K562 (cell line): ENCODE measurements around the gene HBB. TPM values are rescaled to one million over a fixed set of nuclear protein-coding genes. Genes with fewer than 3 reads are reported as not detected.

Experiments used
- ARNT ChIP-seq, 2 experiments: fragments of 450-650 bp; IDR thresholded peaks; 2 replicates each; pipeline ENCODE4 v1.6.1; 2016; ENCODE audit warnings: mild to moderate bottlenecking in 1 of 2
- PBX2 ChIP-seq, 2 experiments: IDR thresholded peaks in 1 of 2; conservative IDR thresholded peaks in 1 of 2; 2 replicates each; pipeline ENCODE4 v1.6.1; 2016; ENCODE audit warnings: low read depth in 2 of 2, mild to moderate bottlenecking in 1 of 2, missing compliant biosample characterization in 1 of 2, missing genetic modification characterization in 1 of 2, moderate library complexity in 1 of 2
- RBM17 ChIP-seq: fragments of 200-400 bp; formaldehyde crosslinking; IDR thresholded peaks from 2 replicates; pipeline ENCODE4 v1.6.1; 2017; ENCODE audit warnings: low read depth, mild to moderate bottlenecking, low read length, borderline replicate concordance
- ZBTB11 ChIP-seq, 3 experiments: fragments of 200-800 bp in 1 of 3; fragments of 250-450 bp in 1 of 3; fragments of 450-650 bp in 1 of 3; sonication (Bioruptor Pico) in 1 of 3; sonication (Bioruptor generic) in 1 of 3; formaldehyde crosslinking in 1 of 3; IDR thresholded peaks; 2 replicates each; pipeline versions ENCODE4 v1.6.1 to v1.8.0; 2016 to 2022; ENCODE audit warnings: mild to moderate bottlenecking in 2 of 3, missing genetic modification characterization in 2 of 3, missing compliant biosample characterization in 1 of 3, moderate library complexity in 1 of 3
- ZC3H4 ChIP-seq: sonication (generic); formaldehyde crosslinking; IDR thresholded peaks from 2 replicates; pipeline ENCODE4 v1.9.0; 2021; ENCODE audit warnings: missing genetic modification reagents, borderline replicate concordance
- ZFP36 ChIP-seq: fragments of 150-350 bp; IDR thresholded peaks from 2 replicates; pipeline ENCODE4 v1.6.1; 2018; ENCODE audit warnings: low read length, low read depth; ENCODE audit not compliant: partially characterized antibody
- ZNF324 ChIP-seq: fragments of 250-450 bp; sonication (Bioruptor Pico); IDR thresholded peaks from 2 replicates; pipeline ENCODE4 v1.4.0; 2020; ENCODE audit warnings: mild to moderate bottlenecking
- ZNF518B ChIP-seq: fragments of 250-450 bp; sonication (Bioruptor Pico); IDR thresholded peaks from 2 replicates; pipeline ENCODE4 v1.5.0; 2021; ENCODE audit warnings: mild to moderate bottlenecking, moderate library complexity
- ZNF655 ChIP-seq: fragments of 250-450 bp; sonication (Bioruptor Pico); IDR thresholded peaks from 2 replicates; pipeline ENCODE4 v1.5.0; 2021
- ZNF668 ChIP-seq: fragments of 250-450 bp; sonication (Bioruptor Pico); IDR thresholded peaks from 2 replicates; pipeline ENCODE4 v1.8.0; 2022; ENCODE audit warnings: mild to moderate bottlenecking, inconsistent platforms
- polyA plus RNA-seq, 8 experiments: library from polyadenylated mRNA; depleted of rRNA in 4 of 8; stranded (reverse) in 5 of 8; unstranded in 3 of 8; fragments of >200 nt; fragmentation: Nextera tagmentation in 2 of 8; fragmentation: Illumina TruSeq in 1 of 8; extraction: Ambion mirVana in 2 of 8; extraction: Trizol in 1 of 8; gene quantifications; 2 replicates each; pipeline versions ENCODE4 v1.2.1 to v1.2.3, GENCODE V29; 2011 to 2014; ENCODE audit warnings: inconsistent platforms in 1 of 8, missing spikeins in 1 of 8
- total RNA-seq, 7 experiments: library from RNA; depleted of rRNA in 6 of 7; stranded (reverse); fragments of >200 nt in 6 of 7; fragmentation: Illumina TruSeq in 2 of 7; extraction: Trizol in 2 of 7; gene quantifications; 2 replicates each; pipeline versions ENCODE4 v1.2.1 to v1.2.3, GENCODE V29; 2011 to 2021; ENCODE audit warnings: low replicate concordance in 1 of 7
- TF ChIP-seq, protein P1 (sequence below): fragments of 200-800 bp; sonication (Bioruptor generic); IDR thresholded peaks from 2 replicates; pipeline ENCODE4 v1.6.1; 2017; ENCODE audit warnings: missing genetic modification characterization, missing compliant biosample characterization
- TF ChIP-seq, protein P2 (sequence below): fragments of 250-450 bp; sonication (Bioruptor Pico); IDR thresholded peaks from 2 replicates; pipeline ENCODE4 v1.8.0; 2021; ENCODE audit warnings: moderate library complexity, mild to moderate bottlenecking, inconsistent platforms

HBB gene
- total and polyA plus RNA-seq, 9 of the 15 experiments (the other 6 are each of a cell fraction or from before 2014, with no cell fraction given) = 0.33 to 3.4 (median 1.2) TPM; not detected in 2

DNA sequence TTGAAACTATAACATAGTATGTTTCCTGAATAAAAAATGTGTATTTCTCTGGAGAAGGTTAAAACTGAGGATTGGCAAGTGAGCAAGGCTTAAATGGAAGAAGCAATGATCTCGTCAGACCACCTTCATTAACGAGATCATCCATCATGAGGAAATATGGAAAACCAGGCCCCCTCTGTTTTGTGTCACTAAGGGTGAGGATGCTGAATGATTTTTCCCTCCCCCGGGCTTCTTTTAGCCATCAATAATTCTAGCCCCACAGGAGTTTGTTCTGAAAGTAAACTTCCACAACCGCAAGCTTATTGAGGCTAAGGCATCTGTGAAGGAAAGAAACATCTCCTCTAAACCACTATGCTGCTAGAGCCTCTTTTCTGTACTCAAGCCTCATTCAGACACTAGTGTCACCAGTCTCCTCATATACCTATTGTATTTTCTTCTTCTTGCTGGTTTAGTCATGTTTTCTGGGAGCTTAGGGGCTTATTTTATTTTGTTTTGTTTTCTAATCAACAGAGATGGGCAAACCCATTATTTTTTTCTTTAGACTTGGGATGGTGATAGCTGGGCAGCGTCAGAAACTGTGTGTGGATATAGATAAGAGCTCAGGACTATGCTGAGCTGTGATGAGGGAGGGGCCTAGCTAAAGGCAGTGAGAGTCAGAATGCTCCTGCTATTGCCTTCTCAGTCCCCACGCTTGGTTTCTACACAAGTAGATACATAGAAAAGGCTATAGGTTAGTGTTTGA is 48.7 kb upstream of the HBB start (continued):
- TF ChIP-seq RBM17 = no peak
- TF ChIP-seq ZNF324 (CRISPR knock-in tag) = no peak
- TF ChIP-seq ZNF518B (CRISPR knock-in tag) = no peak
- TF ChIP-seq, protein P1, sequence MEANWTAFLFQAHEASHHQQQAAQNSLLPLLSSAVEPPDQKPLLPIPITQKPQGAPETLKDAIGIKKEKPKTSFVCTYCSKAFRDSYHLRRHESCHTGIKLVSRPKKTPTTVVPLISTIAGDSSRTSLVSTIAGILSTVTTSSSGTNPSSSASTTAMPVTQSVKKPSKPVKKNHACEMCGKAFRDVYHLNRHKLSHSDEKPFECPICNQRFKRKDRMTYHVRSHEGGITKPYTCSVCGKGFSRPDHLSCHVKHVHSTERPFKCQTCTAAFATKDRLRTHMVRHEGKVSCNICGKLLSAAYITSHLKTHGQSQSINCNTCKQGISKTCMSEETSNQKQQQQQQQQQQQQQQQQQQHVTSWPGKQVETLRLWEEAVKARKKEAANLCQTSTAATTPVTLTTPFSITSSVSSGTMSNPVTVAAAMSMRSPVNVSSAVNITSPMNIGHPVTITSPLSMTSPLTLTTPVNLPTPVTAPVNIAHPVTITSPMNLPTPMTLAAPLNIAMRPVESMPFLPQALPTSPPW (CRISPR knock-in tag) = peak; percentile 65
- peak in 1 of 3 experiments; percentile 48; a peak in 1 of 6 replicates for TF ChIP-seq ZBTB11 (CRISPR knock-in tag; IDR thresholded peaks at IDR 0.05)
- TF ChIP-seq ZNF655 (CRISPR knock-in tag) = no peak
- no peak for TF ChIP-seq ZC3H4 (CRISPR knock-in tag)
- TF ChIP-seq PBX2 (CRISPR knock-in tag; IDR thresholded peaks at IDR 0.05; ENCODE audit: low read depth) = no peak
- TF ChIP-seq PBX2 (tag; conservative IDR thresholded peaks at IDR 0.05; ENCODE audit: low read depth) = peak; percentile 79
- no peak for TF ChIP-seq ZNF668 (CRISPR knock-in tag)
- TF ChIP-seq ARNT (IDR thresholded peaks at IDR 0.05) = 0 out of 4 replicates have a peak, but pooled peaks of 1 of the 2 experiments have one; percentile 19
- TF ChIP-seq, protein P2, sequence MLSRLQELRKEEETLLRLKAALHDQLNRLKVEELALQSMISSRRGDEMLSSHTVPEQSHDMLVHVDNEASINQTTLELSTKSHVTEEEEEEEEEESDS (CRISPR knock-in tag) = no peak
- TF ChIP-seq ZFP36 = no peak
